MM.1S (cell line): ENCODE data around the gene PCSK1N.

ENCODE experiments used
- CTCF ChIP-seq: fragments of 300-600 bp; sonication (generic); IDR thresholded peaks from 2 replicates; pipeline ENCODE4 v1.5.1; 2016; ENCODE audit warnings: antibody characterized with exemption, low read length, mixed read lengths
- EZH2phosphoT487 ChIP-seq: fragments of 300-600 bp; sonication (generic); IDR thresholded peaks from 2 replicates; pipeline ENCODE4 v1.6.1; 2018; ENCODE audit warnings: antibody characterized with exemption, low read length

GRCh38 chrX:48839686-48840085, 4.3 kb upstream of the PCSK1N start:
- TF ChIP-seq CTCF (no peak), EZH2phosphoT487 (no peak)
